ENCODE results near the gene UTP15. TPM values are rescaled to one million over a fixed set of nuclear protein-coding genes. Genes with fewer than 3 reads are reported as not detected.

Gene UTP15
- total RNA-seq, 1 donor from 2014 or later, result 32.4 TPM

DNA sequence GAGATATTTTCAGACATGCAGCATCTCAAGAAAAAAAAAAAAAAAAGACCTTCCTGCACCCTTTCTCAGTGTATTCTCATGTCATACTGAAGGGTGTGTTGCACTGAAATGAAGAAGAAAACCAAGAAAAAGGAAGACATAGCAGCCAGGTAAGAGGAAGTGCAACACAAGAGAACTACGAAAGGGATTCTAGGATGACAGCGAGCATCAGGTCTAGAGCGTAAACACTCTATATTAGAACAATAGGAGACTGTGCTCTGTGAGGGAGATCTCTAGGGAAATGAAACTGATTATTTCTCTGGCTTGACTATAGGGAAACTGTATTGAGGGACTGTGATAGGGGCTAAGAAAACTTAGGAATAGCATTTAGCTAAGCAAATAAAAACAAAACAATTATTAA lies 37.3 kb upstream of the UTP15 start:
- no peaks in the 10 kb centered on the region for H3K36me3 Mint-ChIP-seq (ENCODE audit: low read depth)
- H3K9me3 Mint-ChIP-seq, result no peaks in the 10 kb centered on the region
- no peak overlapping the region for H3K4me3 Mint-ChIP-seq
- no peaks in the 10 kb centered on the region for H3K4me1 Mint-ChIP-seq
- DNase-seq (ENCODE audit: low read depth, low spot score), result no peak
- no peak overlapping the region for H3K27ac Mint-ChIP-seq (ENCODE audit: unreplicated experiment)
- TF ChIP-seq, protein P1, sequence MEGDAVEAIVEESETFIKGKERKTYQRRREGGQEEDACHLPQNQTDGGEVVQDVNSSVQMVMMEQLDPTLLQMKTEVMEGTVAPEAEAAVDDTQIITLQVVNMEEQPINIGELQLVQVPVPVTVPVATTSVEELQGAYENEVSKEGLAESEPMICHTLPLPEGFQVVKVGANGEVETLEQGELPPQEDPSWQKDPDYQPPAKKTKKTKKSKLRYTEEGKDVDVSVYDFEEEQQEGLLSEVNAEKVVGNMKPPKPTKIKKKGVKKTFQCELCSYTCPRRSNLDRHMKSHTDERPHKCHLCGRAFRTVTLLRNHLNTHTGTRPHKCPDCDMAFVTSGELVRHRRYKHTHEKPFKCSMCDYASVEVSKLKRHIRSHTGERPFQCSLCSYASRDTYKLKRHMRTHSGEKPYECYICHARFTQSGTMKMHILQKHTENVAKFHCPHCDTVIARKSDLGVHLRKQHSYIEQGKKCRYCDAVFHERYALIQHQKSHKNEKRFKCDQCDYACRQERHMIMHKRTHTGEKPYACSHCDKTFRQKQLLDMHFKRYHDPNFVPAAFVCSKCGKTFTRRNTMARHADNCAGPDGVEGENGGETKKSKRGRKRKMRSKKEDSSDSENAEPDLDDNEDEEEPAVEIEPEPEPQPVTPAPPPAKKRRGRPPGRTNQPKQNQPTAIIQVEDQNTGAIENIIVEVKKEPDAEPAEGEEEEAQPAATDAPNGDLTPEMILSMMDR (conservative IDR thresholded peaks at IDR 0.05), result no peak
- peaks cover 16% of the 10 kb centered on the region for H3K27me3 Mint-ChIP-seq (ENCODE audit: low read depth)

DNA sequence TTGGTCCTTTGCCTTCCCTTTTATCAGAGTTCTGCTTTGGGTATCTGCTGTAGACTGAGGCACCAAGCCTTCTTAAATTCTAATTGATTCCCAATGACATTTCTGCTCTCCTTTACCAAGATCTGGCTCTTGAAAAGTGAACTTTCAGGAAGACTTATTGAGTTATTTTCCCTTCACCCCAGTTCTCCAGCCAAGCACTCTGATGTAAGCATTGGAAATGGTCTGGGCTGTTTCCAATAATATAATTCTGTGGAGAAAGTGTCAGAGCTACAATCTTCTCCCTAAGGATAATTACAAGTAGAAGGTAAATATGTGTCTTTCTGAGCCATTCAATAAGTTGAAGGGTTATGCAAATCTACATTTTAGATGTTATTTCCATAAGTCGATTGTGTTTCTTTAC lies 36.5 kb upstream of the UTP15 start:
- H3K4me3 Mint-ChIP-seq, result no peak overlapping the region
- peaks cover 21% of the 10 kb centered on the region for H3K27me3 Mint-ChIP-seq (ENCODE audit: low read depth)
- TF ChIP-seq, protein P1 (conservative IDR thresholded peaks at IDR 0.05), result no peak
- no peaks in the 10 kb centered on the region for H3K9me3 Mint-ChIP-seq
- no peaks in the 10 kb centered on the region for H3K36me3 Mint-ChIP-seq (ENCODE audit: low read depth)
- no peaks in the 10 kb centered on the region for H3K4me1 Mint-ChIP-seq
- DNase-seq (ENCODE audit: low read depth, low spot score), result no peak
- H3K27ac Mint-ChIP-seq (ENCODE audit: unreplicated experiment), result no peak overlapping the region

DNA sequence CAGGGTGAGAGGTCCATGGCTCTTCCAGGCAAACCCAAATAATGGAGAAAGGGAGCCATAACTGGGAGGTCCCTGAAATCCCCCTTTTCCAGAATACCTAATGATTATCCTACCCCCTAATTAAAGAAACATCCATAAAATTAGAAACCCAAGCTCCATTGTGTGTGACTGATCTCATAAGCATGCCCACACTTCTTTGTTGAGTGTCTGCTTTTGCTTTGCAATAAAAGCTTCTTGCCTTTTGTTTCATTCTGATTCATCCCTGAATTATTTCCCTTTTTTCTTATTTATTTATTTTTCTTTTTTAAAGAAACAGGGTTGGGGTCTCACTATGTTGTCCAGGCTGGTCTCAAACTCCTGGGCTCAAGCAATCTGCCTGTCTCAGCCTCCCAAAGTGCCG lies 34.2 kb upstream of the UTP15 start:
- DNase-seq (ENCODE audit: low read depth, low spot score), result no peak
- H3K36me3 Mint-ChIP-seq (ENCODE audit: low read depth), result no peaks in the 10 kb centered on the region
- peaks cover 27% of the 10 kb centered on the region for H3K27me3 Mint-ChIP-seq (ENCODE audit: low read depth)
- peaks cover 4% of the 10 kb centered on the region for H3K9me3 Mint-ChIP-seq
- no peak overlapping the region for H3K4me3 Mint-ChIP-seq
- H3K4me1 Mint-ChIP-seq, result no peaks in the 10 kb centered on the region
- TF ChIP-seq, protein P1 (conservative IDR thresholded peaks at IDR 0.05), result no peak
- no peak overlapping the region for H3K27ac Mint-ChIP-seq (ENCODE audit: unreplicated experiment)

DNA sequence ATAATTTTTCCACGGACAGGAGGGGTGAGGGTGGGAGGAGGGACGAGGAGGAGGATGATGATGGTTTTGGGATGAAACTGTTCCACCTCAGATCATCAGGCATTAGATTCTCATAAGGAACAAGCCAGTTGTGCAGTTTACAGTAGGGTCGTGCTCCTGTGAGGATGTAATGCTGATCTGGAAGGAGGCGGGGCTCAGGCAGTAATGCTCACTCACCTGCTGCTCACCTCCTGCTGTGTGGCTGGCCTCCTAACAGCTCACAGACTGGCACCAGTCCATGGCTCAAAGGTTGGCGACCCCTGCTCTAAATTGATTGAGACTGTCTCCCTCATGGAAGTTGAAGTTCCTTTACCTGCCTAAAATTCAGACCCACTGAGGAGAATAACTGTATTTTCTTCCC lies 33.3 kb upstream of the UTP15 start:
- H3K36me3 Mint-ChIP-seq (ENCODE audit: low read depth), result no peaks in the 10 kb centered on the region
- H3K9me3 Mint-ChIP-seq, result peaks cover 4% of the 10 kb centered on the region
- H3K4me1 Mint-ChIP-seq, result no peaks in the 10 kb centered on the region
- H3K27me3 Mint-ChIP-seq (ENCODE audit: low read depth), result peaks cover 29% of the 10 kb centered on the region
- DNase-seq (ENCODE audit: low read depth, low spot score), result no peak
- H3K27ac Mint-ChIP-seq (ENCODE audit: unreplicated experiment), result no peak overlapping the region
- TF ChIP-seq, protein P1 (conservative IDR thresholded peaks at IDR 0.05), result no peak
- H3K4me3 Mint-ChIP-seq, result no peak overlapping the region

DNA sequence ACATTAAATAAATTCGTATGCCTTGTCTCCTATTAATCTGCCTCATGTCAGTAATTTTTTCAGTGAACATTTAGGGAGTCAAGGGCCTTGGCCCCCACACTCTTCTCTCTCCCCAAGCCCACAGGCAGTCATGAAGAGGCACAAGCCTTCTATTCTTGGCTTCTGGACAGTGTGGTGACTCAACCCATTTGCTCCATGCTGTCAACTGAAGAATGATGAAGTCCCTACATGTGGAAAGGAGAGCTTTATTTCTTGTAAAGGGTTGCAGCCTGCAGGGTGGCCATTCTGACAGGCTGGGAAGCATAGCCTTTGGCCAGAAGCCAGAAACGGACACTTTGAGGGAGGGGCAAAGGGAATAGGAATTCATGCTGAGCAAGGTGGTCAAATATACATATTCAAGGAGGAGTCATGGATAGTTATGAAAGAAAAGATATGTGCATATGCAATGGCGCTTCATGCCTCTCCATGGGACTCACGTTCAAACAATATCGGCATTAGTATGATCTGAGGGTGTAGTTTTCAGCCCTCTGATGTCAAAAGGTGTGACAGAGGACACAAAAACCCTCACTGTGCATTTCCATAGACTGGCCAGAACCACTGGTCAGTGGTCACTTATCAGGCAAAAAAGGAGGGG lies 31.4 kb upstream of the UTP15 start:
- no peak for DNase-seq (ENCODE audit: low read depth, low spot score)
- Mint-ChIP-seq H3K36me3 (ENCODE audit: low read depth) (no peaks in the 10 kb centered on the region), H3K4me1 (no peaks in the 10 kb centered on the region), H3K27me3 (ENCODE audit: low read depth) (peaks cover 32% of the 10 kb centered on the region), H3K27ac (ENCODE audit: unreplicated experiment) (no peak overlapping the region), H3K9me3 (peaks cover 4% of the 10 kb centered on the region), H3K4me3 (no peak overlapping the region)
- TF ChIP-seq, protein P1 (conservative IDR thresholded peaks at IDR 0.05), result no peak
